Measurements from ENCODE around the gene DNER.

DNER gene

DNA sequence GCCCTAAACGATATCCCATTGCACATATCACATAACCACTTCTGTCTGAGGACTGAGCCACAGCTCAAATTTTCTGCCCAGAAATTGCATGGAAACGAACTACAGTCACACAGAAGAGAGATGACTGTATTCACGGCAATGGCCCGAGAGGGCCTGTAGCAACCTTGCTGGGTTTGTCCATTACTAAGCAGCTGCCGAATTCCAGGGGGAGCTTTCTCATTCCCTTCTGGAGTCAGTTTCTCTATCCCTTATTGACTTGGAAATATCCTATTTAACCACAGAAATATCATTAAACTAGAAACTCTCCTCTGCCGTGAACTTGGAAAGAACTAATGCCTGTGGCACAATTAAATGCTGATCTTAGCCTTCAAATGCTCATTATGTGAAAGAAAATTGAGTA, 183.9 kb downstream of the DNER start:
- no peak for DNase-seq (ENCODE audit: low read depth, low spot score)
- CTCF ChIA-PET = no interaction called here
- POLR2A ChIA-PET = no interaction called here
- H3K4me3 ChIP-seq (ENCODE audit: low read depth, low read length) = no peak overlapping the region
- TF ChIP-seq, protein P1, sequence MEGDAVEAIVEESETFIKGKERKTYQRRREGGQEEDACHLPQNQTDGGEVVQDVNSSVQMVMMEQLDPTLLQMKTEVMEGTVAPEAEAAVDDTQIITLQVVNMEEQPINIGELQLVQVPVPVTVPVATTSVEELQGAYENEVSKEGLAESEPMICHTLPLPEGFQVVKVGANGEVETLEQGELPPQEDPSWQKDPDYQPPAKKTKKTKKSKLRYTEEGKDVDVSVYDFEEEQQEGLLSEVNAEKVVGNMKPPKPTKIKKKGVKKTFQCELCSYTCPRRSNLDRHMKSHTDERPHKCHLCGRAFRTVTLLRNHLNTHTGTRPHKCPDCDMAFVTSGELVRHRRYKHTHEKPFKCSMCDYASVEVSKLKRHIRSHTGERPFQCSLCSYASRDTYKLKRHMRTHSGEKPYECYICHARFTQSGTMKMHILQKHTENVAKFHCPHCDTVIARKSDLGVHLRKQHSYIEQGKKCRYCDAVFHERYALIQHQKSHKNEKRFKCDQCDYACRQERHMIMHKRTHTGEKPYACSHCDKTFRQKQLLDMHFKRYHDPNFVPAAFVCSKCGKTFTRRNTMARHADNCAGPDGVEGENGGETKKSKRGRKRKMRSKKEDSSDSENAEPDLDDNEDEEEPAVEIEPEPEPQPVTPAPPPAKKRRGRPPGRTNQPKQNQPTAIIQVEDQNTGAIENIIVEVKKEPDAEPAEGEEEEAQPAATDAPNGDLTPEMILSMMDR (IDR thresholded peaks at IDR 0.05; ENCODE audit: insufficient read depth, low read length, missing control alignments) = no peak

DNA sequence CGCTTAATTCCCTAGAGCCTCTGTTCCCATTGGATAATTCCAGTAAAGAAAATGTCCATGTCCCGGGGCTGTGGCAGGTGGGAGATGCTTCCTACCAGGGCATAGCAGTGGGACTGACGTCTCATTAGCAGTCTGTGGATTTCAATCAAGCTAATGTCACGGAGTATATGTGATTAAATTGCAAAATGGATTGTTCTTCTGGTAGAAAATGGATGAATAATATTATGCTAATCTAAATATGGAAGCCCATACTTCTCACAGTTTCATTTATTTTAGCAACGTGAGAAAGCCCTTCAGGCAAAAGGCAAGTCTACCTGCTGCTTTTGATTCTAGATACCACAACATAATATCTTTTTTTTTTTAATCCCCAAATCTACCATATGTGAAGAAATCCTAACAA, 185.5 kb downstream of the DNER start:
- TF ChIP-seq, protein P1 (IDR thresholded peaks at IDR 0.05; ENCODE audit: insufficient read depth, low read length, missing control alignments) = no peak
- CTCF ChIA-PET = no interaction called here

DNA sequence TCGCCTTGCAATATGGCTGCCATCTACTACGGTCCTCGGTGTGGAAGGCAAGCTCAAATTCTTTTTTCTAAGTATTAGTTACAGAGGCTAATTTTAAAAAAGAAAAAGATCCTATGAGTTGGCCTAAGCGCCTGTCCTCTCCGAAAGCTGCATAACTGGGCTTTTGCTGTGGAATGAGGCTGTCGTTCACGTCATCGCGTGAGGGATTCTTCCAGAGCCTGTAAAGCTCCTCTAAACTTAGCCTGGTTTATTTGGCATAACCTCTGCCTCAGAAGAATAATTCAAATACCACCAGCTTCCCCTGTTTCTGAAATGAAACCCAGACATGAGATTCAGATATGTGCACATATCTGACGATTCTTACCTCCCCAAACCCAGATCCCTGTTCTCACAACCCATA, 187.4 kb downstream of the DNER start:
- TF ChIP-seq, protein P1 (IDR thresholded peaks at IDR 0.05; ENCODE audit: insufficient read depth, low read length, missing control alignments) = no peak
- ChIA-PET CTCF (no interaction called here), POLR2A (no interaction called here)
- DNase-seq (ENCODE audit: low read depth, low spot score) = no peak
- H3K4me3 ChIP-seq (ENCODE audit: low read depth, low read length) = no peak overlapping the region

More for the DNA sequence above, 185.5 kb downstream of the DNER start:
- no peak overlapping the region for H3K4me3 ChIP-seq (ENCODE audit: low read depth, low read length)
- POLR2A ChIA-PET = no interaction called here
- DNase-seq (ENCODE audit: low read depth, low spot score) = no peak

DNA sequence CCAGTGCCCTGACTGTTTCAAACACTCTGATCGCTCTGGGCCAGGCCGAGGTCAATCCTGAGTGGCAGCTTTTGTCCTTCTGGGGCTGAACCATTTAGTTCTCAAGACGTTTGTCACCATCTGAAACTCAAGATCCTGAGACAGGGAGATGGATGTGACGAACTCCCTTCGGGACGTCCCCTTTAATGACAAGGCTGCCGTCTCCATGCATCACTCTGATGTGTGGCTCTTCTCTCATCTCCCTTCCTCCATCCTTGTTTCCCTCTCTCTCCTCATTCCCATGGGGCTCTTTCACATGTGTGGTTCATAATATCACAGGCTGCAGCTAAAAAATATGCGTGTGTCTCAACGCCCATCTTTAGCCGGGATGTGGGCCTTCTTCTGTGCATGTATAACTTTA, 189.6 kb downstream of the DNER start:
- TF ChIP-seq, protein P1 (IDR thresholded peaks at IDR 0.05; ENCODE audit: insufficient read depth, low read length, missing control alignments) = no peak
- no peak overlapping the region for H3K4me3 ChIP-seq (ENCODE audit: low read depth, low read length)
- ChIA-PET CTCF (no interaction called here), POLR2A (no interaction called here)
- no peak for DNase-seq (ENCODE audit: low read depth, low spot score)

DNA sequence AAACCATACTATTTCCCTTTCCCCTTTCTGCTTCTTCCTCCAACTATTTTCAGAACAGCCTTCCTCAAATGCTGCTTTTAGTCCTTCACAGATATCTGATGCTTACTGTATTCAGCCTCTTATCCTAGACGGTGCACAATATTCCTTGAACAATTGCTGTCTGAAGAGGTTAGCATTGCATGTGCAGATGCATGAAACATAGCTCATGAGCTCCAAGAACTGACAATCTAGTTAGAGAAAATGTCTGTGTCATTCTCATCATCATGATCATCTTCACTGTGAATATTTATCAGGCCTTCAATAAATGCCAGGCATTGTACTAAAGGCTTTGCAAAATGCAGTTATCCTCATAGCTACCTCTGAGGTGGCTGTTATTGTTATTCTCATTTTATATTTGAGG, 190.7 kb downstream of the DNER start:
- ChIA-PET POLR2A (no interaction called here), CTCF (no interaction called here)
- DNase-seq (ENCODE audit: low read depth, low spot score) = no peak
- no peak overlapping the region for H3K4me3 ChIP-seq (ENCODE audit: low read depth, low read length)
- TF ChIP-seq, protein P1 (IDR thresholded peaks at IDR 0.05; ENCODE audit: insufficient read depth, low read length, missing control alignments) = no peak

DNA sequence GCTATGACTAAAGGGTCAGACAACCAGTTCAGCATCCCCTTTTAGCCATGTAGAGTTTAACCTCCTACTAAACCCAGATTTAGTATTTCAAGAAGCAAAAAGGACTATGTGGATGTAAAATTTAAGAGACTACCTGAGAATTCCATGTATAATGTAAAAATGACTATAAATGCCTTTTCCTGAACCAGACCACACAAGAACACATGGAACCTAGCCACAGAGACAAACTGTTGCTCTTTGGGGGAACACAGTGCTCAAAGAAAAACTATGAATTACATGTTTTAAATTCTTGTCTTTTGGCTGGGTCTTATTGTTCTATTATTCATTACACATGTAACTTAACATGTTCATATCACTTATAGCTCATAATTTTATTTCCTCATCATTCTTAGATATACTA, 192.8 kb downstream of the DNER start:
- POLR2A ChIA-PET = no interaction called here
- CTCF ChIA-PET = no interaction called here
- no peak overlapping the region for H3K4me3 ChIP-seq (ENCODE audit: low read depth, low read length)
- no peak for DNase-seq (ENCODE audit: low read depth, low spot score)
- TF ChIP-seq, protein P1 (IDR thresholded peaks at IDR 0.05; ENCODE audit: insufficient read depth, low read length, missing control alignments) = no peak
